C4-2B (cell line): Measurements from ENCODE around the gene SH2D5.

Source experiments
- CTCF ChIP-seq: fragments of 450-650 bp; conservative IDR thresholded peaks from 2 replicates; pipeline ENCODE4 v1.5.1; 2017; ENCODE audit warnings: mild to moderate bottlenecking
- ZFX ChIP-seq: fragments of 450-650 bp; IDR thresholded peaks from 2 replicates; pipeline ENCODE4 v1.6.1; 2017

- no peak for TF ChIP-seq CTCF
- no peak for TF ChIP-seq ZFX
These were observed 49.8 kb downstream of the SH2D5 start for GRCh38 chr1:20682571-20683236.
